GOT3 (cell line): ENCODE measurements around the gene ZFP69.

Experiments used
- DNase-seq: peaks from one replicate; lab custom pipeline; 2025; ENCODE audit warnings: mixed read lengths; lab: John Stamatoyannopoulos, UW

Gene ZFP69

GRCh38 chr1:40508375-40509341, 31.6 kb downstream of the ZFP69 start, which contains the start of gene EXO5:
Gene EXO5 (plus strand): TSS chr1:40508767. CDS start chr1:40514545, 5,778 bp downstream.
- DNase-seq: peak; percentile 60

- no peak for DNase-seq
Measured at GRCh38 chr1:40519517-40519916, 42.4 kb downstream of the ZFP69 start.

- no peak for DNase-seq
Measured at GRCh38 chr1:40530735-40531380, 53.8 kb downstream of the ZFP69 start.

DNA sequence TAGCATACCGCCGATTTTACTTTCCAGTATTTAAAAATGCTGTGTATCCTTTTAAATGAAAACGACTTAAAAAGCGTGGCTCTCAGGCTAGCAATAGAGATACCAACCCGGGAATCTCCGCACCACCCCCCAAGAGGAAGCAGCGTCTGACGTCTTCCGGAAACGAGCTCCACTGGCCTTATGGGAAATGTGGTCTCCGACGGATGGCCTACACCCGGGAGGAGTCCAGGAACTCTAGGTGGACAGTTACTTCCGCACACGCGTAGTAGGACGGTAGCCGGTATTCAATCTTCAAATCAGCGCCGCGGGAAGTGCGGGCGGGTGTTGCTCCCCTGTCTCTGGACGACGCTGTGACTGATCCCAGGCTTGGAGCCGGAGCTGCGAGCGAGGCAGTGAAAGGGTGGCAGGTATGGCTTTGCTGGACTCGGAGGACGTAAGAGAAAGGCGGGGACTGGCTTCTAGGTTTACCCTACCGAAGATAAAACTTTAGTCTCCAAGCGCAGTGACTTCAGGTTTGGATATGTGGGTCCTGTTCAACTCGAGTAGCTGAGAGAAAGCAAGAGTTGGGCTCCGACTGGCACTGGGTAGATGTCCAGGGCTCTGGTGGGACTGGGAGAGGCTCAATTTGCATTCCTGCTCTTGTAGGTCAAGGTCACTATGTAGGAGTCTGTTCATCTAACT, 54.4 kb downstream of the ZFP69 start, which contains the start of gene ZNF684:
ZNF684 (plus strand) TSS at position 257 of the 681 bp plus-strand sequence. CDS start 1,530 bp downstream, outside the sequence.
- DNase-seq: peak; percentile 31

DNA sequence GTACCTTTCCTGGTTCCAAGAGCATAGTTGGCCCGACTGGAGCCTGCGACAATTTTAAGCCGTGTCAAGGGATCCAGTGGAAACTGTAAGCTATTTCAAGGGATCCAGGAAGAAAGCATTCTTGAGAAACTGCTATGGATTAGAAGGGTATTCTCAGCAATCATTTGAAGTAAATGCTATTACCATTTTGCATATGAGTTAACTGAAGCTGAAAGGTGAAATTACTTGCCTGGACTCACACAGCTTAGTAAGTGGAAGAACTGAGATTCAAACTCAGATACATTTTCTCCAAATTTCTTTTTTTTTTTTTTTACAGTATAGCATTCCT, 54.9 kb downstream of the ZFP69 start:
- no peak for DNase-seq

DNA sequence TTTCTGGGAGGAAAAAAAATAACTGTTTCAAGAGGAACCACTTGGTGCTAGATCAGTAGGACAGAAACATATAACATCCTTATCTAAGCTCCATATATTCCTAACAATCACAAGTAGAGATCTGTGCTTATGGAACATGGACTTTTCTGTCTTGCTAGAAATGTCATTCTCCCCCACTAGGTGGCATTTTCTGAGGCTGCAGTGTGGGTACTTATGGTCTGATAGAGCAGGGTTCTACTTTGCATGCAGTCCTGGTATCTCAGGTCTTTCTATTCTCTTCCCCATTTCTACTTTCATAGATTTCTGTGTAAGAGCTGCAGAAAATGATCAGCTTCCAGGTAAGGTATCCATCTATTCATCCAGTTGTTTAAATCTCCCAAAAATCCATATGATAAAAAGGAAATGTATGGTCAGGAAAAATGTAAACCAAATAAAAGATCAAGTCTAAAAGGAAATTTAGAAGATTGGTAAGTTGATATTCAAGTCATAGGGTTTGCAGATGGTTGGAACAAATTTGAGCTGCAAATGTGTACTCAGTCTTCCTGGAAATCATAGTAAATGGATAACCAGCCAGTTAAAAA, 55.8 kb downstream of the ZFP69 start:
- no peak for DNase-seq

GRCh38 chr1:40534589-40534988, 57.5 kb downstream of the ZFP69 start:
- DNase-seq: no peak

- no peak for DNase-seq
Measured at GRCh38 chr1:40535732-40536131, 58.6 kb downstream of the ZFP69 start.

- no peak for DNase-seq
Measured at GRCh38 chr1:40539338-40539737, 62.2 kb downstream of the ZFP69 start.
